GM23338 (cell line): ENCODE measurements around the gene C9orf85. TPM values are rescaled to one million over a fixed set of nuclear protein-coding genes. Genes with fewer than 3 reads are reported as not detected.
A peak's percentile ranks its signal among the peaks of the same experiment; 100 is the strongest.

Experiments
- ATAC-seq: fragments of 200-7000 bp; cut with Tn5 transposase; 3 replicates; pipeline ENCODE4 v1.9.1; 2020
- DNase-seq: peaks from one replicate; pipeline ENCODE4 v3.0.0-alpha.2; 2015; ENCODE audit warnings: low spot score
- H2AFZ ChIP-seq: fragments of 200-600 bp; sonication (generic); 2 replicates; pipeline ENCODE4 v1.8.0; 2016; ENCODE audit warnings: antibody characterized with exemption, mild to moderate bottlenecking, moderate library complexity
- H3F3A ChIP-seq: fragments of 200-600 bp; sonication (generic); replicated peaks from 2 replicates; pipeline ENCODE4 v1.8.0; 2017; ENCODE audit warnings: antibody characterized with exemption, mixed run types, low read depth
- H3K27ac ChIP-seq: fragments of 200-600 bp; sonication (generic); 2 replicates; pipeline ENCODE4 v1.6.1; 2016; ENCODE audit warnings: low read depth
- H3K27me3 ChIP-seq: fragments of 200-600 bp; sonication (generic); 2 replicates; pipeline ENCODE4 v1.8.0; 2016; ENCODE audit warnings: mild to moderate bottlenecking, mixed run types, moderate library complexity; ENCODE audit not compliant: insufficient read depth
- H3K36me3 ChIP-seq: fragments of 200-600 bp; sonication (generic); 2 replicates; pipeline ENCODE4 v1.8.0; 2016; ENCODE audit warnings: mild to moderate bottlenecking; ENCODE audit not compliant: insufficient read depth
- H3K4me1 ChIP-seq: fragments of 200-600 bp; sonication (generic); 2 replicates; pipeline ENCODE4 v1.8.0; 2016; ENCODE audit warnings: mild to moderate bottlenecking, moderate library complexity; ENCODE audit not compliant: insufficient read depth
- H3K4me2 ChIP-seq: fragments of 200-600 bp; sonication (generic); 2 replicates; pipeline ENCODE4 v1.7.1; 2017; ENCODE audit warnings: mixed run types
- H3K4me3 ChIP-seq: fragments of 200-600 bp; sonication (generic); 2 replicates; pipeline ENCODE4 v1.6.1; 2016; ENCODE audit warnings: mixed run types
- H3K79me2 ChIP-seq: fragments of 200-600 bp; sonication (generic); replicated peaks from 2 replicates; pipeline ENCODE4 v1.8.0; 2017; ENCODE audit warnings: mild to moderate bottlenecking; ENCODE audit not compliant: insufficient read depth
- H3K9me2 ChIP-seq: fragments of 200-600 bp; sonication (generic); 2 replicates; pipeline ENCODE4 v1.8.0; 2017; ENCODE audit not compliant: insufficient read depth
- H4K20me1 ChIP-seq: fragments of 200-600 bp; sonication (generic); replicated peaks from 2 replicates; pipeline ENCODE4 v1.8.0; 2017; ENCODE audit warnings: mild to moderate bottlenecking; ENCODE audit not compliant: insufficient read depth
- H3K27ac Mint-ChIP-seq: 2 replicates; pipeline ENCODE4 v1.8.0; 2020; ENCODE audit warnings: inconsistent platforms, mild to moderate bottlenecking, moderate library complexity, mixed read lengths
- H3K27me3 Mint-ChIP-seq: 3 replicates; pipeline ENCODE4 v1.8.0; 2022; ENCODE audit warnings: low read depth, mild to moderate bottlenecking, moderate library complexity, mixed read lengths, inconsistent platforms; ENCODE audit not compliant: insufficient read depth, poor library complexity
- H3K36me3 Mint-ChIP-seq: 3 replicates; pipeline ENCODE4 v1.8.0; 2021; ENCODE audit warnings: low read depth, mild to moderate bottlenecking, inconsistent platforms, moderate library complexity, mixed read lengths
- H3K4me1 Mint-ChIP-seq: 3 replicates; pipeline ENCODE4 v1.8.0; 2020; ENCODE audit warnings: mild to moderate bottlenecking, inconsistent platforms, mixed read lengths
- H3K4me3 Mint-ChIP-seq: 3 replicates; pipeline ENCODE4 v1.8.0; 2021; ENCODE audit warnings: moderate library complexity, mild to moderate bottlenecking, inconsistent platforms, mixed read lengths
- H3K9me3 Mint-ChIP-seq: 3 replicates; pipeline ENCODE4 v1.8.0; 2020; ENCODE audit warnings: moderate library complexity, mild to moderate bottlenecking, inconsistent platforms, mixed read lengths
- EZH2 ChIP-seq: fragments of 200-600 bp; sonication (generic); IDR thresholded peaks from one replicate; pipeline ENCODE4 v1.8.0; 2017; ENCODE audit warnings: antibody characterized with exemption, mild to moderate bottlenecking, low read depth; ENCODE audit not compliant: unreplicated experiment
- EZH2phosphoT487 ChIP-seq: fragments of 200-600 bp; sonication (generic); IDR thresholded peaks from one replicate; pipeline ENCODE4 v1.8.1; 2018; ENCODE audit warnings: antibody characterized with exemption; ENCODE audit not compliant: unreplicated experiment
- JUNB ChIP-seq: IDR thresholded peaks from one replicate; pipeline ENCODE4 v1.6.1; 2016; ENCODE audit warnings: antibody characterized with exemption; ENCODE audit not compliant: unreplicated experiment
- NANOG ChIP-seq: IDR thresholded peaks from 2 replicates; pipeline ENCODE4 v1.6.1; 2016; ENCODE audit warnings: antibody characterized with exemption, borderline replicate concordance
- POLR2AphosphoS5 ChIP-seq: IDR thresholded peaks from 2 replicates; pipeline ENCODE4 v1.6.1; 2016; ENCODE audit warnings: antibody characterized with exemption, low read depth
- STAT1 ChIP-seq: IDR thresholded peaks from one replicate; pipeline ENCODE4 v1.6.1; 2016; ENCODE audit warnings: antibody characterized with exemption; ENCODE audit not compliant: unreplicated experiment
- ZNF114 ChIP-seq: fragments of 250-450 bp; sonication (Bioruptor Pico); IDR thresholded peaks from 2 replicates; pipeline ENCODE4 v1.5.0; 2020; ENCODE audit warnings: mild to moderate bottlenecking, moderate library complexity
- ZNF331 ChIP-seq: fragments of 250-450 bp; sonication (Bioruptor Pico); IDR thresholded peaks from 2 replicates; pipeline ENCODE4 v1.5.0; 2020; ENCODE audit warnings: low read depth, mild to moderate bottlenecking, moderate library complexity
- polyA plus RNA-seq: library from polyadenylated mRNA; unstranded; fragments of >200 nt; fragmentation: Nextera tagmentation; extraction: Ambion mirVana; gene quantifications from 2 replicates; pipeline ENCODE4 v1.2.1, GENCODE V29; 2016
- total RNA-seq: library from RNA; depleted of rRNA; stranded (reverse); fragments of >200 nt; shearing (Covaris generic); gene quantifications from 2 replicates; pipeline ENCODE4 v1.2.3, GENCODE V29; 2014
- TF ChIP-seq, protein P1 (sequence below): fragments of 250-450 bp; sonication (Bioruptor Pico); IDR thresholded peaks from 2 replicates; pipeline ENCODE4 v1.5.0; 2020; ENCODE audit warnings: mild to moderate bottlenecking, moderate library complexity
- TF ChIP-seq, protein P2 (sequence below): IDR thresholded peaks from 2 replicates; pipeline ENCODE4 v1.6.1; 2016; ENCODE audit warnings: antibody characterized with exemption
- TF ChIP-seq, protein P3 (sequence below), 2 experiments: fragments of 200-600 bp in 1 of 2; sonication (generic) in 1 of 2; conservative IDR thresholded peaks; 2 replicates each; pipeline versions ENCODE4 v1.5.1 to v1.6.1; 2016 to 2017; ENCODE audit warnings: antibody characterized with exemption in 2 of 2, low read depth in 2 of 2, mild to moderate bottlenecking in 2 of 2, moderate library complexity in 1 of 2
- TF ChIP-seq, protein P4 (sequence below): IDR thresholded peaks from one replicate; pipeline ENCODE4 v1.6.1; 2018; ENCODE audit warnings: antibody characterized with exemption; ENCODE audit not compliant: unreplicated experiment

Gene C9orf85
- total and polyA plus RNA-seq, 2 experiments from 2014 or later, result 10.3 to 20.8 TPM

DNA sequence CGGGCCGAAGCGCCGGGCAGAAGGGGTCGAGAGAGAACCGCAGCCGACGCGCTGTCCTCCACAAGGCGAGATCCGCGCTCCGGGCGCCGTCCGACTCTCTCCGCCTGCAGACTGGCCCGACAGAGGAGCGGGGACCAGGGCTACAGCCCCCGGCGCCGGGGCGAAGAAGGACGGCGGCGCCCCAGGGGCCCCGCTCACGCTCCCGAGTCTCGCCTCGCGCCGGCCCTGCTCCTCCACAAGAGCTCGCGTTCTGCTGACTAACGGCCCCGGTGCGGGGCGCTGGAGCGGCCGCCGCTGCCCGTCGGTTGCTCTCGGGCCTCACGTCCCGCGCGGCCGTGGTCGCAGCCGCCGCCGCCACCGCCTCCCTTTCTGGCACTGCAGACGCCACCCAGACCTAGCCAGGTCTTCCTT is 784 bp upstream of the C9orf85 start (continued):
- TF ChIP-seq, protein P1, sequence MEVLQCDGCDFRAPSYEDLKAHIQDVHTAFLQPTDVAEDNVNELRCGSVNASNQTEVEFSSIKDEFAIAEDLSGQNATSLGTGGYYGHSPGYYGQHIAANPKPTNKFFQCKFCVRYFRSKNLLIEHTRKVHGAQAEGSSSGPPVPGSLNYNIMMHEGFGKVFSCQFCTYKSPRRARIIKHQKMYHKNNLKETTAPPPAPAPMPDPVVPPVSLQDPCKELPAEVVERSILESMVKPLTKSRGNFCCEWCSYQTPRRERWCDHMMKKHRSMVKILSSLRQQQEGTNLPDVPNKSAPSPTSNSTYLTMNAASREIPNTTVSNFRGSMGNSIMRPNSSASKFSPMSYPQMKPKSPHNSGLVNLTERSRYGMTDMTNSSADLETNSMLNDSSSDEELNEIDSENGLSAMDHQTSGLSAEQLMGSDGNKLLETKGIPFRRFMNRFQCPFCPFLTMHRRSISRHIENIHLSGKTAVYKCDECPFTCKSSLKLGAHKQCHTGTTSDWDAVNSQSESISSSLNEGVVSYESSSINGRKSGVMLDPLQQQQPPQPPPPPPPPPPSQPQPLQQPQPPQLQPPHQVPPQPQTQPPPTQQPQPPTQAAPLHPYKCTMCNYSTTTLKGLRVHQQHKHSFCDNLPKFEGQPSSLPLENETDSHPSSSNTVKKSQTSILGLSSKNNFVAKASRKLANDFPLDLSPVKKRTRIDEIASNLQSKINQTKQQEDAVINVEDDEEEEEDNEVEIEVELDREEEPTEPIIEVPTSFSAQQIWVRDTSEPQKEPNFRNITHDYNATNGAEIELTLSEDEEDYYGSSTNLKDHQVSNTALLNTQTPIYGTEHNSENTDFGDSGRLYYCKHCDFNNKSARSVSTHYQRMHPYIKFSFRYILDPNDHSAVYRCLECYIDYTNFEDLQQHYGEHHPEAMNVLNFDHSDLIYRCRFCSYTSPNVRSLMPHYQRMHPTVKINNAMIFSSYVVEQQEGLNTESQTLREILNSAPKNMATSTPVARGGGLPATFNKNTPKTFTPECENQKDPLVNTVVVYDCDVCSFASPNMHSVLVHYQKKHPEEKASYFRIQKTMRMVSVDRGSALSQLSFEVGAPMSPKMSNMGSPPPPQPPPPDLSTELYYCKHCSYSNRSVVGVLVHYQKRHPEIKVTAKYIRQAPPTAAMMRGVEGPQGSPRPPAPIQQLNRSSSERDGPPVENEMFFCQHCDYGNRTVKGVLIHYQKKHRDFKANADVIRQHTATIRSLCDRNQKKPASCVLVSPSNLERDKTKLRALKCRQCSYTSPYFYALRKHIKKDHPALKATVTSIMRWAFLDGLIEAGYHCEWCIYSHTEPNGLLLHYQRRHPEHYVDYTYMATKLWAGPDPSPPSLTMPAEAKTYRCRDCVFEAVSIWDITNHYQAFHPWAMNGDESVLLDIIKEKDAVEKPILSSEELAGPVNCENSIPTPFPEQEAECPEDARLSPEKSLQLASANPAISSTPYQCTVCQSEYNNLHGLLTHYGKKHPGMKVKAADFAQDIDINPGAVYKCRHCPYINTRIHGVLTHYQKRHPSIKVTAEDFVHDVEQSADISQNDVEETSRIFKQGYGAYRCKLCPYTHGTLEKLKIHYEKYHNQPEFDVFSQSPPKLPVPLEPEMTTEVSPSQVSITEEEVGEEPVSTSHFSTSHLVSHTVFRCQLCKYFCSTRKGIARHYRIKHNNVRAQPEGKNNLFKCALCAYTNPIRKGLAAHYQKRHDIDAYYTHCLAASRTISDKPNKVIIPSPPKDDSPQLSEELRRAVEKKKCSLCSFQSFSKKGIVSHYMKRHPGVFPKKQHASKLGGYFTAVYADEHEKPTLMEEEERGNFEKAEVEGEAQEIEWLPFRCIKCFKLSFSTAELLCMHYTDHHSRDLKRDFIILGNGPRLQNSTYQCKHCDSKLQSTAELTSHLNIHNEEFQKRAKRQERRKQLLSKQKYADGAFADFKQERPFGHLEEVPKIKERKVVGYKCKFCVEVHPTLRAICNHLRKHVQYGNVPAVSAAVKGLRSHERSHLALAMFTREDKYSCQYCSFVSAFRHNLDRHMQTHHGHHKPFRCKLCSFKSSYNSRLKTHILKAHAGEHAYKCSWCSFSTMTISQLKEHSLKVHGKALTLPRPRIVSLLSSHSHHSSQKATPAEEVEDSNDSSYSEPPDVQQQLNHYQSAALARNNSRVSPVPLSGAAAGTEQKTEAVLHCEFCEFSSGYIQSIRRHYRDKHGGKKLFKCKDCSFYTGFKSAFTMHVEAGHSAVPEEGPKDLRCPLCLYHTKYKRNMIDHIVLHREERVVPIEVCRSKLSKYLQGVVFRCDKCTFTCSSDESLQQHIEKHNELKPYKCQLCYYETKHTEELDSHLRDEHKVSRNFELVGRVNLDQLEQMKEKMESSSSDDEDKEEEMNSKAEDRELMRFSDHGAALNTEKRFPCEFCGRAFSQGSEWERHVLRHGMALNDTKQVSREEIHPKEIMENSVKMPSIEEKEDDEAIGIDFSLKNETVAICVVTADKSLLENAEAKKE, result no peak
- no peak for TF ChIP-seq EZH2
- TF ChIP-seq NANOG, result no peak
- no peak for TF ChIP-seq EZH2phosphoT487
- no peak for TF ChIP-seq POLR2AphosphoS5
- no peak for TF ChIP-seq STAT1

DNA sequence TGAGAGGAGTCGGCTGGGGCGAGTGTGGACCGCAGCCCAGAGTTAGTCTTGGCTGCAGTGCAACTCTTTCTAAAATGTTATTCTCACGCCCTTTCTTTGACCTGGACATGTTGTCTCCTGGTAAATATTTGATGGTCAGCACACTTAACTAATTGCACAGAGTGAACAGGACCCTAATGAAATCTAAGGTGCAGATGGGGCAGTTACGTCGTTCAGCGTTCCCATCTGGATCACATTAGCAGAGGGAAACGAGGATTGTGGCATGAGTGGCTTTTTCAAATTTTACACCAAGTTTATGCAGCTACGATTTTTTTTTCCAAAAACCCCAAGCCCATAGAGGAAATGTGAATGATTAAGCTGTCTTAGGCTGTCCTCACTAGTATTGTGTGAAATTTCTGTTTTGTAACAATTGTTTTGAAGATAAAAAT is 483 bp downstream of the C9orf85 start:
- H3K79me2 ChIP-seq, result peaks cover 94% of the 10 kb centered on the region
- no peaks in the 10 kb centered on the region; the same call in 1 of the 3 replicates for H3K9me3 Mint-ChIP-seq
- no peaks in the 10 kb centered on the region for H3K9me2 ChIP-seq
- ATAC-seq, result no peak
- H3K4me1 Mint-ChIP-seq, result peaks cover 41% of the 10 kb centered on the region
- H4K20me1 ChIP-seq, result peaks cover 30% of the 10 kb centered on the region
- H3K4me3 Mint-ChIP-seq, result peak overlapping the region; percentile 100
- H3K4me3 ChIP-seq, result peak overlapping the region; percentile 70
- H3K4me1 ChIP-seq, result peaks cover 38% of the 10 kb centered on the region
- peak overlapping the region; percentile 95 for H3K27ac Mint-ChIP-seq
- H3F3A ChIP-seq, result peaks cover 7% of the 10 kb centered on the region
- H3K36me3 Mint-ChIP-seq, result peaks cover 12% of the 10 kb centered on the region
- H2AFZ ChIP-seq, result no peak overlapping the region
- peaks cover 14% of the 10 kb centered on the region for H3K27me3 Mint-ChIP-seq
- DNase-seq, result no peak
- H3K4me2 ChIP-seq, result peak overlapping the region; percentile 81
- H3K36me3 ChIP-seq, result no peaks in the 10 kb centered on the region
- peak overlapping the region; percentile 85 for H3K27ac ChIP-seq
- no peaks in the 10 kb centered on the region for H3K27me3 ChIP-seq
- no peak for TF ChIP-seq JUNB
- TF ChIP-seq, protein P2, sequence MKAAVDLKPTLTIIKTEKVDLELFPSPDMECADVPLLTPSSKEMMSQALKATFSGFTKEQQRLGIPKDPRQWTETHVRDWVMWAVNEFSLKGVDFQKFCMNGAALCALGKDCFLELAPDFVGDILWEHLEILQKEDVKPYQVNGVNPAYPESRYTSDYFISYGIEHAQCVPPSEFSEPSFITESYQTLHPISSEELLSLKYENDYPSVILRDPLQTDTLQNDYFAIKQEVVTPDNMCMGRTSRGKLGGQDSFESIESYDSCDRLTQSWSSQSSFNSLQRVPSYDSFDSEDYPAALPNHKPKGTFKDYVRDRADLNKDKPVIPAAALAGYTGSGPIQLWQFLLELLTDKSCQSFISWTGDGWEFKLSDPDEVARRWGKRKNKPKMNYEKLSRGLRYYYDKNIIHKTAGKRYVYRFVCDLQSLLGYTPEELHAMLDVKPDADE, result no peak
- TF ChIP-seq ZNF331 (CRISPR knock-in tag), result no peak
- TF ChIP-seq ZNF114 (CRISPR knock-in tag), result no peak
- TF ChIP-seq NANOG, result no peak
- TF ChIP-seq, protein P3, sequence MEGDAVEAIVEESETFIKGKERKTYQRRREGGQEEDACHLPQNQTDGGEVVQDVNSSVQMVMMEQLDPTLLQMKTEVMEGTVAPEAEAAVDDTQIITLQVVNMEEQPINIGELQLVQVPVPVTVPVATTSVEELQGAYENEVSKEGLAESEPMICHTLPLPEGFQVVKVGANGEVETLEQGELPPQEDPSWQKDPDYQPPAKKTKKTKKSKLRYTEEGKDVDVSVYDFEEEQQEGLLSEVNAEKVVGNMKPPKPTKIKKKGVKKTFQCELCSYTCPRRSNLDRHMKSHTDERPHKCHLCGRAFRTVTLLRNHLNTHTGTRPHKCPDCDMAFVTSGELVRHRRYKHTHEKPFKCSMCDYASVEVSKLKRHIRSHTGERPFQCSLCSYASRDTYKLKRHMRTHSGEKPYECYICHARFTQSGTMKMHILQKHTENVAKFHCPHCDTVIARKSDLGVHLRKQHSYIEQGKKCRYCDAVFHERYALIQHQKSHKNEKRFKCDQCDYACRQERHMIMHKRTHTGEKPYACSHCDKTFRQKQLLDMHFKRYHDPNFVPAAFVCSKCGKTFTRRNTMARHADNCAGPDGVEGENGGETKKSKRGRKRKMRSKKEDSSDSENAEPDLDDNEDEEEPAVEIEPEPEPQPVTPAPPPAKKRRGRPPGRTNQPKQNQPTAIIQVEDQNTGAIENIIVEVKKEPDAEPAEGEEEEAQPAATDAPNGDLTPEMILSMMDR (conservative IDR thresholded peaks at IDR 0.05; ENCODE audit: low read depth in 2 of 2), result no peak
- TF ChIP-seq, protein P4, sequence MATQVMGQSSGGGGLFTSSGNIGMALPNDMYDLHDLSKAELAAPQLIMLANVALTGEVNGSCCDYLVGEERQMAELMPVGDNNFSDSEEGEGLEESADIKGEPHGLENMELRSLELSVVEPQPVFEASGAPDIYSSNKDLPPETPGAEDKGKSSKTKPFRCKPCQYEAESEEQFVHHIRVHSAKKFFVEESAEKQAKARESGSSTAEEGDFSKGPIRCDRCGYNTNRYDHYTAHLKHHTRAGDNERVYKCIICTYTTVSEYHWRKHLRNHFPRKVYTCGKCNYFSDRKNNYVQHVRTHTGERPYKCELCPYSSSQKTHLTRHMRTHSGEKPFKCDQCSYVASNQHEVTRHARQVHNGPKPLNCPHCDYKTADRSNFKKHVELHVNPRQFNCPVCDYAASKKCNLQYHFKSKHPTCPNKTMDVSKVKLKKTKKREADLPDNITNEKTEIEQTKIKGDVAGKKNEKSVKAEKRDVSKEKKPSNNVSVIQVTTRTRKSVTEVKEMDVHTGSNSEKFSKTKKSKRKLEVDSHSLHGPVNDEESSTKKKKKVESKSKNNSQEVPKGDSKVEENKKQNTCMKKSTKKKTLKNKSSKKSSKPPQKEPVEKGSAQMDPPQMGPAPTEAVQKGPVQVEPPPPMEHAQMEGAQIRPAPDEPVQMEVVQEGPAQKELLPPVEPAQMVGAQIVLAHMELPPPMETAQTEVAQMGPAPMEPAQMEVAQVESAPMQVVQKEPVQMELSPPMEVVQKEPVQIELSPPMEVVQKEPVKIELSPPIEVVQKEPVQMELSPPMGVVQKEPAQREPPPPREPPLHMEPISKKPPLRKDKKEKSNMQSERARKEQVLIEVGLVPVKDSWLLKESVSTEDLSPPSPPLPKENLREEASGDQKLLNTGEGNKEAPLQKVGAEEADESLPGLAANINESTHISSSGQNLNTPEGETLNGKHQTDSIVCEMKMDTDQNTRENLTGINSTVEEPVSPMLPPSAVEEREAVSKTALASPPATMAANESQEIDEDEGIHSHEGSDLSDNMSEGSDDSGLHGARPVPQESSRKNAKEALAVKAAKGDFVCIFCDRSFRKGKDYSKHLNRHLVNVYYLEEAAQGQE, result no peak
- TF ChIP-seq EZH2, result no peak
- TF ChIP-seq POLR2AphosphoS5, result no peak
- no peak for TF ChIP-seq STAT1
- TF ChIP-seq EZH2phosphoT487, result no peak
